ENCODE results near the gene USP24.
A peak's percentile ranks its signal among the peaks of the same experiment; 100 is the strongest.
"Not testable (repeated sequence)": the region's sequence is repeated elsewhere in the genome, so short reads cannot be mapped to it uniquely, and the experiment has no call there.

Gene USP24

DNA sequence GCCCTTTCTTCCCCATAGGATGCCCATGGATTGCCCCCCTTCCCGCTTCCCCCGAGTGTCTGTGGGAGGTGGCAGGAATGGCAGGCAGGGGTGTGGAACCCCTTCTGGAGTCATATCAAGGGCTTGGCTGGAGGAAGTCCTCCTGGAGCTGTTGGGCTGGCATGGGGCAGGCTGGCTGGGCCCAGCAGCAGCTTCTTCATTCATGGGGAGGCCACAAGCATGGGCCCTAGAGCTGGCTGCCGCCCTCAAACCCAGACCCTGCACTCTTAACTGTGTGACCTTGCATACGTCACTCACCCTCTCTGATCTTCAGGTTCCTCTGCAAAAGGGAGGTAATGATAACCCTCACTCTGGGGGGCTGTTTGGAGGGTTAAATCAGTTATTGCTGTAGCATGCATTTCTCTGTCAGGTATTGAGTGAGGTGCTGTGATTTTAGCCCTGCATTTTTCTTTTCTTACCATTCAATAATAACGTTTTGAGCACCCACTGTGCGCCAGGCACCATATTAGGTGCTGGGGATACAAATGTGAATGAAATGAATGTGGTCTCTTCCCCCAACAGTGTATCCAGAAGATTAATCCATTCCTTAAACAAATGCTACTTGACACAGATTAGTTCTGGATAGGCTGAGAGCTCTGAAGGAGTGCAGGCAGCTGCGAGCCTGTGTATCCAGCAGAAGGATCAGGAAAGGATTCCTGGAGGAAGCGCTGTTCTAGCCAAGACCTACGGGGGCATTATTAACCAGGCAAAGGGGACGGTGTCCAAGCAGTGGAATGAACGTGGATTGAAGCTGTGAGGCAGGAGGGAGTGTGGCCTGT, 166.5 kb downstream of the USP24 start:
- DNase-seq = no peak

DNA sequence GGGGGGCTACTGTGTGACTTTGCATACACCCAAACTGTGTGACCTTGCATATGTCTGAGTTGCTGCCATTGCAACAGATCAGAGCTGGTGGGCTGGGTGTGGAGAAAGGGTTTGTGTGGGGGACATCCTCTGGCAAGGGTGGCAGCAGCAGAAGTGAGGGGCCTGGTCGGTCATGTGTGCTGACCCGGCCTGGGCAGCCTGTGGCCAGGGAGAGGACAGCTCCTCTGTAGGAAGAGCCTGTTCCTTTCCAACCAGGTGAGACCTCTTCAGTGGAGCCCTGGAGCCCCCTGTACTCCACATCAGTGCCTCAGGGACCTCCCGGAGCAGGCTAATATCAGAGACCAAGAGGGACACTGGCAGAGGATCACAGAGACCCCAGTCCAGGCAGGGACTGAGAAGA, 167.6 kb downstream of the USP24 start:
- DNase-seq = no peak

DNA sequence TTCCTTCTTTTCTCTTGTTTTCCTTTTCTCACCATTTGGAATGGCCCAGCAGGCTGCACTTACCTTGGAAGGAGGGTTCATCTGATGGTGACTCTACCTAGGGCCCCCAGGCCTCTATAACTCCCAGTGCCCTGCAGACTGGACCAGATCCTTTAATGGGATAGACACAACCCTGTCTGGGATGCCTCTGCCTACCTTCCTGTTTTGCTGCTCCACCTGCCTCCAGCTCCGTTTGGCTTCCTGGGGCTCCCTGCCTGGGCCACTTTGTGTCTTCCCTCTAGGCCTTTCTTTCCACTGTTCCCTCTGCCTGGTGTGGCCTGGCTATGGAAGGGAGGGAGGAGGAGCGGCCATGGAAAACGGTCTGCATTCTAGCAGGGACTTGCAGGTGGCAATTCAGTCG, 168.3 kb downstream of the USP24 start:
- DNase-seq = no peak

DNA sequence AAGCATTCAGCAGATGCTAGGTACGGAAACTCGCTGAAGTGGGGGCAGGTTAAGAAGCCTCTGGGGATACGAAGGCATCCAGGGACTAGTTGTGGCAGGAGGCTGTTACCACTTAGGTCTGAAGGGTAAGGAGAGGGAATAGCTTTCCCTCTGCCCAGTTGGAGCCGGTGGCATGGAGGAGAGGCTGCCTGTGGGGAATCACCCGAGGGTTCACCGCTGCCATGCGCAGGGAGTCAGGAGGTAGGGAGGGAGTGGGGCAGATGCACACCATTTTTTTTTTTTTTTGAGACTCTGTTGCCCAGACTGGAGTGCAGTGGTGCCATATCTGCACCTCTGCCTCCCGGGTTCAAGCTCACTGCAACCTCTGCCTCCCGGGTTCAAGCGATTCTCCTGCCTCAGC, 169.7 kb downstream of the USP24 start:
- no peak for DNase-seq

DNA sequence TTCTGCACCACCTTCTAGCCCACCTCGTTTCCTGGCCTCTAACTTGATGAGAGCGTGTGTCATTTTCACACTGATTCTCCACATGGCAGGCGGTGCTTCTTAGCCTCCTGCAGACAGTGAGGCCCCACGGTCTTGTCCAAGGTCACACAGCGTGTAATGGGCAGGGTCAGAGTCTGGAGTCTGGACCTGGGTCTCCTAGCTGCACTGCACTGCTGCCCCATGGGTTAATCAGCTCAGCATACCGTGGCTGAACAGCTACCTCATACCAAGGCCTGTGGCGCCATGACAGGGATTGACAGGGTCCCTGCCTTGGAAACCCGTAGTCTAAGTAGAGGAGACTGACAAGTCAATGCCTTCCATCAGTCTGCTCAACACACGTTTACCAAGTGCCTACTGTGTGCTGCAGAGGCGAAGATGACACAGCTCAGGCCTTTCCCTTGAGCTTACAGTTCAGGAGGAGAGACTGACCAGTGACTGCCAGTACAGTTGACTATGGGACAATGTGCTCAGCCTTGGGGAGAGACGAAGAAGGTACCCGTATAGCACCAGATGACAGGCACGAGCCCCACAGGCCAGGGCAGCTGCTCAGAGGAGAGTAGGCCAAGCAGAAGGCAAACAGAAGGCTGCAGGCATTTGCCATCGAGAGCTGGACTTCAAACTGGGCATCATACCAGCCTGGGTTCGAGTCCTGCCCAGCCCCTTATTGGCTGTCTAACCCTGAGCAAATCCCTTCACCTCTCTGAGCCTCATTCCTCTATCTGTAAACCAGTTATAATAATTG, 170.4 kb downstream of the USP24 start:
- no peak for DNase-seq

DNA sequence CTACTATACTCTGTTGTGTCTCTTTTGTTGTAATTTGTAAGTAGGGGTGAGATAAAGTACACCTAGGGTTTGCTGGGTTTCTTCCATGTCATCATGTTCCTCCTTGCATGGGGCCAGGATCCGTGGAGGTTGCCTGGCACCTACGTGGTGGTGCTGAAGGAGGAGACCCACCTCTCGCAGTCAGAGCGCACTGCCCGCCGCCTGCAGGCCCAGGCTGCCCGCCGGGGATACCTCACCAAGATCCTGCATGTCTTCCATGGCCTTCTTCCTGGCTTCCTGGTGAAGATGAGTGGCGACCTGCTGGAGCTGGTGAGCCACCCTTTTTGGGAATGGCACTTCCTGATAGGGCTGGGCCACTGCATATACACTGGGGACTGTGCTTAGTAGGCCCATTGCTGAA, 171.4 kb downstream of the USP24 start:
- no peak for DNase-seq

DNA sequence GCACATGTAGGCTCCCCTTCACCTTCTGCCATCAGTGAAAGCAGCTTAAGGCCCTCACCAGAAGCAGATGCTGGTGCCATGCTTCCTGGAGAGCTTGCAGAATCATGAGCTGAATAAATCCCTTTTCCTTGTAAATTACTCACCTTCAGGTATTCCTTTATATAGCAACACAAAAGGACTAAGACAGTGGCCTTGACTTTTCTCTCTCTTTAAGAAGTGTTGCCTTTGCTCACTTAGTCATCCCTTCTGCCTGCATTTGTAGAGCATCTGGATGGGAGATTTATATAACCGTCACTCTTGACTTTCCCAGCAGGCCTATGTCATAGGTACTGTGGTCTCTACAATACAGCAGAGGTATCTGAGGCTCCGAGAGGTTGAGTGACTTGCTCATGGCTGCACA, 172.2 kb downstream of the USP24 start:
- no peak for DNase-seq

DNA sequence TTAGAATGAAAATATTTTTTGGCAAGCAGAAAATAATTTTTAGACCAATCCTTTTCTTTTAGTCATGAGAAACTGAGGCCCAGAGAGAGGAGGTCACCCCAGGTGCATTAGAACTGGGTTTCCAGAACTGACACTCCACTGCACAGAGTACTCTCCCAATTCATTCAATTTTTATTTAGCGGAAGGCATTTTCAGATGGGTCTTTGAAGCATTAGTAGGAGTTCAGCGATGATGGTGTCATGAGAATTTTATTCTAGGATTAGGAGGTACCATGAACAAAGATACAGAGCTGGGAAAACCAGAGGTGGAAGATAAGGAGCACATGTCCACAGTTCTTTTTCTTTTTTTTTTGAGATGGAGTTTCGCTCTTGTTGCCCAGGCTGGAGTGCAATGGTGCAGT, 173.6 kb downstream of the USP24 start:
- no peak for DNase-seq

DNA sequence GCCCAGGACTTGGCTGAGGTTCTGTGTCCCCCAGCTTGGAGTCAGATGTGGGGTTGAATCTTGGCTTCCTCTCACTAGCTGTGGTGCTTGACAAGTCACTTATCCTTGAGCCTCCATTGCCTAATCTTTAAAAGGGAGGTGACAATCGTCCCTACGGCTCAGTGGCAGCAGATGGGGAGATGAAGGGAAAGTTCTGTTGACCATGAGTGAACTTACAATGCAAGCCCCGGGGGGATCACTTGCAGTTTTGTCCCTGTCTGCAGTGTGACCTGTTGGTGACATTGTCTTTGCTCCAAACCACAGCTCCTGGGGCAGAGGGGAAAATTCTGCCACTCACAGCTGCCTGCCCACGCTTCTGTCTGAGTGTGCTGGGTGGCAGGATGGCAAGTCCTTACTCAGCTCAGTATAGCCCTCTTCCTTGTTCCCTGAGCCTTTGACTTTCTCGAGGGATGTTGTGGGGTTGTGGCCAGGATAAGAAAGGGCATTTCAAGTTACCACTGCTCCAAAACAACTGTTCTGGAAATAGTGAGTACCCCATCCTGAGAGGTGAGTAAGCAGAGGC, 174.2 kb downstream of the USP24 start:
- no peak for DNase-seq

DNA sequence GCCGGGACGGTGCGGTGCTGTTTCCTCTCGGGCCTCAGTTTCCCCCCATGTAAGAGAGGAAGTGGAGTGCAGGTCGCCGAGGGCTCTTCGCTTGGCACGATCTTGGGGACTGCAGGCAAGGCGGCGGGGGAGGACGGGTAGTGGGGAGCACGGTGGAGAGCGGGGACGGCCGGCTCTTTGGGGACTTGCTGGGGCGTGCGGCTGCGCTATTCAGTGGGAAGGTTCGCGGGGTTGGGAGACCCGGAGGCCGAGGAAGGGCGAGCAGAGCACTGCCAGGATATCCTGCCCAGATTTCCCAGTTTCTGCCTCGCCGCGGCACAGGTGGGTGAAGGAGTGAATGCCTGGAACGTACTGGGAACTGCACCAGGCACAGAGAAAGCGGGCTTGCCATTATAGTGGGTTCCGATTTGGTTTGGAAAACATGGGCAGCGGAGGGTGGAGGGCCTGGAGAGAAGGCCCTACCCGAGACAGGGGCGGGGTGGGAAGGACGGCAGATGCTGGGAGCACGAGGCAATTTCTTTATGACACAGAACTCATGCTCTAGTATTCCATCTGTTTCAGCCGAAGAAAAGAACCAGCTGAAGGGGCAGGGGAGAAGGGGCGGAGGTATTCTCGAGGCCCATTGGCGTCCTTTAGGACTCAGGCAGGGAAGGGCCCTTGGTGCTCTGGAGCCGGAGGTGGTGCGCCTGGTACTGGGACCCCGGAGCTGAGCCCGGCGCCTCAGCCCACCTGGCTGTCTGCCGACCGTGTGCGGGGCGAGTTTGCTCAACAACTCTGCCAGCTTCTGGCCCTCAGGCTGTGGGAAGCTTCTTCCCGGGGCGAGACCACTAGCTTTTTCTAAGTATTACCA, 174.9 kb downstream of the USP24 start:
- no peak for DNase-seq

DNA sequence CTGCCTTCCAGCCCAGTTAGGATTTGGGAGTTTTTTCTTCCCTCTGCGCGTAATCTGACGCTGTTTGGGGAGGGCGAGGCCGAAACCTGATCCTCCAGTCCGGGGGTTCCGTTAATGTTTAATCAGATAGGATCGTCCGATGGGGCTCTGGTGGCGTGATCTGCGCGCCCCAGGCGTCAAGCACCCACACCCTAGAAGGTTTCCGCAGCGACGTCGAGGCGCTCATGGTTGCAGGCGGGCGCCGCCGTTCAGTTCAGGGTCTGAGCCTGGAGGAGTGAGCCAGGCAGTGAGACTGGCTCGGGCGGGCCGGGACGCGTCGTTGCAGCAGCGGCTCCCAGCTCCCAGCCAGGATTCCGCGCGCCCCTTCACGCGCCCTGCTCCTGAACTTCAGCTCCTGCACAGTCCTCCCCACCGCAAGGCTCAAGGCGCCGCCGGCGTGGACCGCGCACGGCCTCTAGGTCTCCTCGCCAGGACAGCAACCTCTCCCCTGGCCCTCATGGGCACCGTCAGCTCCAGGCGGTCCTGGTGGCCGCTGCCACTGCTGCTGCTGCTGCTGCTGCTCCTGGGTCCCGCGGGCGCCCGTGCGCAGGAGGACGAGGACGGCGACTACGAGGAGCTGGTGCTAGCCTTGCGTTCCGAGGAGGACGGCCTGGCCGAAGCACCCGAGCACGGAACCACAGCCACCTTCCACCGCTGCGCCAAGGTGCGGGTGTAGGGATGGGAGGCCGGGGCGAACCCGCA, 175.7 kb downstream of the USP24 start, which contains the start of gene PCSK9:
PCSK9 (plus strand) TSS at position 207 of the 741 bp plus-strand sequence; CDS start at position 497, 290 bp downstream.
- no peak for DNase-seq

DNA sequence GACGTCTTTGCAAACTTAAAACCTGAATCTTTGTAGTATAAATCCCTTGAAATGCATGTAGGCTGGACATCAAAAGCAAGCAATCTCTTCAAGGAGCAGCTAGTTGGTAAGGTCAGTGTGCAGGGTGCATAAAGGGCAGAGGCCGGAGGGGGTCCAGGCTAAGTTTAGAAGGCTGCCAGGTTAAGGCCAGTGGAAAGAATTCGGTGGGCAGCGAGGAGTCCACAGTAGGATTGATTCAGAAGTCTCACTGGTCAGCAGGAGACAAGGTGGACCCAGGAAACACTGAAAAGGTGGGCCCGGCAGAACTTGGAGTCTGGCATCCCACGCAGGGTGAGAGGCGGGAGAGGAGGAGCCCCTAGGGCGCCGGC, 176.2 kb downstream of the USP24 start:
- DNase-seq = no peak

DNA sequence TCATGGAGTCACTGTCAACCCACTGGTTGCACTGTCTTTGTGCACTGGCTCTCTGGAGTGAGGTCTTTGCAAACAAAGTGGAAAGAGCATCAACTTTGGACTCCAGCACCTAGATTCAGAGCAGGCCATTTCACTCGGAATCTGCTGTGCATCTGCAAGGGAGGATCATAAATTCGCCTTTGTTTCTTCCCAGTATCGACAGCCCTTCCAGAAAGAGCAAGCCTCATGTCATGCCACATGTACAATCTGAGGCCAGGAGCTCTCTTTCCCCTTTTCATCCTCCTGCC, 176.7 kb downstream of the USP24 start:
- DNase-seq = no peak

DNA sequence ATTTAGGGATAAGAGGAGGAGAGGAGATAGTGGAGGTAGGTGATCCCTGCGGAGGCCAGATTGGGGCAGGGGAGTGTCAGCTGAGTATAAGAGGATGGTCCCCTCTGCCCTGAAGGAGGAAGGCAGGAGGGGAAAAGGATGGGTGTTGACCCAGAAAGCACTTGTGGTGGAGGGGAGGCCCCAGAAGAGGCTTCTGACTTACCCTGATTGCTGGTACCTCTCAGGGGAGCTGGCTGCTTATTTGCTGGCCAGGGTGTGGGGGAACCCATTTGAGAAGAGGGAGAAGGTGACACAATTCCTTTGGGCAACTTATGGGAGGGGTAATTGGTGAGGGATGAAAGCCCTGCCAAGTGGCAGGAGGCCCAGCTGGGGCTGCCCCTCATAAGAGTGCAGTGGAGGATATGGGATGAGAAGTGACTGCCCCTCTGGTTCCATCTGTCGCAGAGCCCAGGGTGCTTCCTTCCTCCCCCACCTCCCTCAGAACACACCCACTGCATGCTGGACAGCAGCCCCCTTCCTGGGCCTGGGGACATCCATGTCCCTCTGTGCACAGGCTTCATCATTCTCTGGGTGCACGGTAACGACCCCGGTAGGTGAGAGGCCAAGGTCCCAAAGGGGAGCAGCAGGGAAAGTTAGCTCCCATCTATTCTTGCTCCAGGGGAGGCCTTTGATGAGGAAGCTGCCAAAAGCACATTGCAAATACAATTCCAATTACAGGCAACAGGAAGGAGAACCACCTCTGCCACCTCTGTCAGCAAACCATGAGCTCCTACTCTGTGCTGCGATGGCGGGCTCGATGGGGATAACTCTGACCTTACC, 177.2 kb downstream of the USP24 start:
- DNase-seq = no peak

DNA sequence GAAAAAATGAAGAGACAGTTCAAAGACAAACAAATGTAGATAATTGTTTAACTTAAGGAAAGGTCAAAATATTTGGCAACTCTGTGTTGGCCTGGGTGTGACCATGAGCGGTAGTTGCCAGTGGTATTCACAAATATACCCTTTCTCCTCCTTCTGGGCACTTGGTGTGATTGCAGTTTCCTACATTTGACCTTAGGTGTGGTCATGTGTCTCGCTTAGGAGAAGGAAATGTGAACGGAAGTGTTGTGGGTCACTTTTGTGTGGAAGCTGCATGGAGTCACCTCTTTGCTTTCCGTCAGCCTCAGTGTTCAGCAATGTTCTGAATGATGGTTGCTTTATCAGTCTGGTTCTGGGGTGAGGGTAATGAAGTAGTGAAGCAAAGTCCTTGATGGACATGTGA, 179.3 kb downstream of the USP24 start:
- DNase-seq = no peak

DNA sequence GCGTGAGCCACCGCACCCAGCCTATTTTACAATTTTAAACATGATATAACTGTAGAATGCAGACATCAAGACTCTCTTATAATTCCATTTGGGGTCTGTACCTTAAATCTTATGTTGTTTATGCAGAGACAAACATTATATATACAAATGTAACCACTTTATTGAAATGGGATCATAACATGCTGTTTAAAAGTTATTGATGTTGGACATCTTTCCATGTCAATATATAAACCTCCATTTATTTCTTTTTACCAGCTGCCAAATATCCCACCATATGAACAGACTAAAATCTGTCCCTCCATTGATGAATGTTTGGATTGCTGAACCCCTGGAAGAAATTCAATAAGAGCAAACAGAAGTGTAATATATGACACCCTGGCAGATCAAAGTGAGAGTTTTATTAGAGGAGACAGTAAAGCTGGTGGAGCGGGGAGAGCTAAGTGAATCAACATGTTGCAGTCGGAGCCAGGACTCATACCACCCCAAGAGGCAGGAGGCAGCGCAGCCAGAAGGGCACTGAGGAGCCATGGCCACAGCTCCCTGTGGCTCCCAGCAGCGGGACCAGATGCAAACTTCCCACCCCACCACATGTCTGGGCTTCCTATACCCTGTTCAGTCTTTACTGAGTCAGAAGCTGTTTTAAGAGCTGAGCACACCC, 180.6 kb downstream of the USP24 start:
- no peak for DNase-seq

DNA sequence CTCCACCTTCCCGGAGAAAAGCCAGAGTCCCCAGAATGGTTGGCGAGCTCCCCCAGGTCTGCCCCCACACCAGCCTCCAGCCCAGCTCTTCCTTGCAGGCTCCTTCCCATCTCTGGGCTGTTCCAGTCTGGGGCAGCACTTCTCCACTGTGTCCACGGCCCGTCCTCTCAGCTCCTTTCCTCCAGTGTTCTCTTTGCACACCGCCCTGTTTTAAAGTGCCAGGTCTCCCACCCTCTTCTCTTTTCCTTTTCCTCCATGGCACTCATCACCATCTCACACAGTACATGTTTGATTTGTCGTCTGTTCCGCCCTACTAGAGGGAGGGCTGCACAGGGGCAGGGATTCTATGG, 181.9 kb downstream of the USP24 start:
- no peak for DNase-seq

DNA sequence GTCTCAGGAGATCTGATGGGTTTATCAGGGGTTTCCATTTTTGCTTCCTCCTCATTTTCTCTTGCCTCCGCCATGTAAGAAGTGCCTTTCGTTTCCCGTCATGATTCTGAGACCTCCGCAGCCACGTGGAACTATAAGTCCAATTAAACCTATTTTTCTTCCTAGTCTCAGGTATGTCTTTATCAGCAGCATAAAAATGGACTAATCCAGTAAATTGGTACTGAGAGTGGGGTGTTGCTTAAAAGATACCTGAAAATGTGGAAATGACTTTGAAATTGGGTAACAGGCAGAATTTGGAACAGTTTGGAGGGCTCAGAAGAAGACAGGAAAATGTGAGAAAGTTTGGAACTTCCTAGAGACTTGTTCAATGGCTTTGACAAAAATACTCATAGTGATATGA, 184.1 kb downstream of the USP24 start:
- DNase-seq = not testable (repeated sequence)

DNA sequence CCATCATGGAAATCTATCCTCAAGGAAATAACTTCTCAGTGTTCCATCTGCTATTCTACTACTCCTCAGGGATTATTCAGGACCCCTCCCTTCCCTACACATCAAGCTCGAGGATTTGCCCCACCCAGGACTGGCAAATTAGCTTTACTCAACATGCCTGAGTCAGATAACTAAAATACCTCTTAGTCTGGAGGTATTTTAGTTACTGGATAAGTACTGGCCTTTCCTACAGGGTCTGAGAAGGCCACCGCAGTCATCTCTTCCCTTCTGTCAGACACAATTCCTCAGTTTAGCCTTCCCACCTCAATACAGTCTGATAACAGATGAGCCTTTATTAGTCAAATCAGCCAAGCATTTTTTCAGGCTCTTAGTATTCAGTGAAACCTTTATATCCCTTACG, 188.5 kb downstream of the USP24 start:
- DNase-seq = not testable (repeated sequence)

DNA sequence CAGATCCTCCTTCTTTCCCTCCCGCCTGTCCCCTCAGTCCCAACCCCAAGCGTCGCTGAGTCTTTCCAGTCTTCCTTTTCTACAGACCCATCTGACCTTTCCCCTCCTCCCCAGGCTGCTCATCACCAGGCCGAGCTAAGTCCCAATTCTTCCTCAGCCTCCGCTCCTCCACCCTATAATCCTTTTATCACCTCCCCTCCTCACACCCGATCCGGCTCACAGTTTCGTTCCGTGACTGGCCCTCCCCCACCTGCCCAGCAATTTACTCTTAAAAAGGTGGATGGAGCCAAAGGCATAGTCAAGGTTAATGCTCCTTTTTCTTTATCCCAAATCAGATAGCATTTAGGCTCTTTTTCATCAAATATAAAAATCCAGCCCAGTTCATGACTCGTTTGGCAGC, 191.0 kb downstream of the USP24 start:
- not testable (repeated sequence) for DNase-seq

DNA sequence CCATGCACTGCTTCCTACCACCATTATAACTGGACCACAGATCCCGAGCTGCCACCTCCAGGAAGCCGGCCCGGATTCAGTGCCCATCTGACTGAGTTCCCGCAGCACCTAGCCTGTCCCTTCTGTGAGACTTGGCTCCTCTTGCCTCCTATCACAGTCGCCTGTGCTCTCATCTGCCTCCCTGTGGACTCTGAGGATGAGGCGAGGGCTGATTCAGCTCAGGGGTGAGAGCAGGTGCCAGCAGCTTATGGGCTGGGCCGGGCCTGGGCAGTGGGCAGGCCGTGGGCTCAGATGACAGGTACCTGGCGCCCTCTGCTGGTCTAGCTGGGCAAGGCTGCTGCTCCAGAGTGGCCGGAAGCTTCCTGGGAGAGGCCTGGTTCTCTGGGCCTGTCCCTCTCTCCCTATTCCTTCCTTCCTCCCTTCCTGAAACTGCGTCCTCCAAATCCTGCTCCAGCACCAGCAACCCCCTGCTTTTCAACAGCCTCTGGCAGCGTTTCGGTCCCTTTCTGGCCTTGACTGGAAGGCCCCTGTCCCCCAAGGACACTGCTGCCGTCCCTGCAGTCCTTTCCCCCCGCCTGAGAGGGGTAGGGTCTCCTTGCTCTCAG, 193.1 kb downstream of the USP24 start:
- DNase-seq = peak; percentile 85

Data from activated CD4-positive, alpha-beta T cell treated with anti-CD3 and anti-CD28 coated beads for 48 hours (primary cell).